Activated T-helper 2 cell treated with anti-CD3 and anti-CD28 coated beads, Interferon-gamma antibody, Interleukin-2, Interleukin-4, amounts not matched to agents 10 μg/mL and 5 μg/mL and 100 μg/mL, durations not matched to agents 14 hours and 24 hours and 36 hours (primary cell): ENCODE data around the gene UBN2. TPM values are rescaled to one million over a fixed set of nuclear protein-coding genes. Genes with fewer than 3 reads are reported as not detected.
"Not testable (repeated sequence)": the region's sequence is repeated elsewhere in the genome, so short reads cannot be mapped to it uniquely, and the experiment has no call there.

Experiments
- DNase-seq: peaks from one replicate; pipeline ENCODE4 v3.0.0; 2021; ENCODE audit warnings: low spot score
- H3K27ac Mint-ChIP-seq: one replicate; pipeline ENCODE4 v1.8.0; 2021; ENCODE audit warnings: mixed read lengths
- H3K27me3 Mint-ChIP-seq: one replicate; pipeline ENCODE4 v1.8.0; 2021; ENCODE audit warnings: low read depth, mixed read lengths
- H3K36me3 Mint-ChIP-seq: one replicate; pipeline ENCODE4 v1.8.0; 2021; ENCODE audit warnings: low read depth, mixed read lengths
- H3K4me1 Mint-ChIP-seq: one replicate; pipeline ENCODE4 v1.8.0; 2021; ENCODE audit warnings: low read depth, mixed read lengths
- H3K4me3 Mint-ChIP-seq: one replicate; pipeline ENCODE4 v1.8.0; 2021; ENCODE audit warnings: low read depth, mild to moderate bottlenecking, moderate library complexity, mixed read lengths
- H3K9me3 Mint-ChIP-seq: one replicate; pipeline ENCODE4 v1.8.0; 2021; ENCODE audit warnings: mixed read lengths
- intact Hi-C: fragments of 100-400 bp; cut with micrococcal nuclease; formaldehyde crosslinking; loops from one replicate; pipeline ENCODE4 v1.15.1; 2023
- total RNA-seq: library from RNA; stranded (reverse); gene quantifications from 2 replicates; pipeline ENCODE4 v1.2.3, GENCODE V29; 2022

UBN2 gene
- total RNA-seq, 1 donor from 2014 or later: 13.6 TPM

- intact Hi-C loops: no loop called here
- Mint-ChIP-seq H3K4me1 (no peaks in the 10 kb centered on the region), H3K36me3 (peaks cover 33% of the 10 kb centered on the region), H3K27ac (no peak overlapping the region), H3K4me3 (no peak overlapping the region), H3K27me3 (no peaks in the 10 kb centered on the region), H3K9me3 (no peaks in the 10 kb centered on the region)
- no peak for DNase-seq
Measured at GRCh38 chr7:139284252-139284896, 53.3 kb downstream of the UBN2 start.

DNA sequence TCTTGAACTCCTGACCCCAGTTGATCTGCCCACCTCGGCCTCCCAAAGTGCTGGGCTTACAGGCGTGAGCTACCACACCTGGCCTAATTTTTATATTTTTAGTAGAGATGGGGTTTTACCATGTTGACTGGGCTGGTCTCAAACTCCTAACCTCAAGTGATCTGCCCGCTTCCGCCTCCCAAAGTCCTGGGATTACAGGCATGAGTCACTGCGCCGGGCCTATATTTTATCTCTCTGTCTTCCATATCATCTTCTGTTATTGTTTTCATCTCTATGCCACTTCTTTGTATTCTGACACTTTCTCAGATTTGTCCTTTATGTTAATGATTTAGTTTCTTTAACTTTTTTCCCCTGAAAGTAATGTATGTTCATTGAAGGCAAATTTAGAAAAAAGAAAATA is 55.1 kb downstream of the UBN2 start:
- Mint-ChIP-seq H3K9me3 (no peaks in the 10 kb centered on the region), H3K4me1 (no peaks in the 10 kb centered on the region), H3K27me3 (no peaks in the 10 kb centered on the region), H3K36me3 (peaks cover 33% of the 10 kb centered on the region), H3K4me3 (no peak overlapping the region), H3K27ac (no peak overlapping the region)
- DNase-seq: no peak
- intact Hi-C loops: no loop called here

GRCh38 chr7:139292821-139293220 is 61.8 kb downstream of the UBN2 start:
- Mint-ChIP-seq H3K27me3 (no peaks in the 10 kb centered on the region), H3K36me3 (peaks cover 10% of the 10 kb centered on the region), H3K27ac (no peak overlapping the region), H3K9me3 (no peaks in the 10 kb centered on the region), H3K4me1 (no peaks in the 10 kb centered on the region), H3K4me3 (no peak overlapping the region)
- no peak for DNase-seq
- intact Hi-C loops: no loop called here

DNA sequence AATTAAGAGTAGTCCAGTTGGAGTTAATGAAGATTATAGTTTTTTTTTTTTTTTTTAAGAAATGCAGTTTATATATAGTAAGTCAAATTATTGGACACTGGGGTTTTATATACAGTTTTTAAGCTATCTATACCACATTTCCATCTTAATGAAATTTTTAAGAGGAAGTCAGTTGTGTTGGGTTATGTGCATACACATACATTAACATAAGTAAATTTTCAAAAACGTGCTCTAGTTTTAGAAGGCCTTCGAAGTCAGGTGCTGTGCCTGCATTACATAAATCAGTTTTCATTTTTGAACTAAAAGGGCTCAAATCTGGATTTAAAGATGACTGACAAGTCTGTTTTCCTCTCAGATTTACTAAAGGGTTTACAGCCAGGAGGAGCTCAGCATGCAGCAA is 62.5 kb downstream of the UBN2 start:
- no peak for DNase-seq
- no peak overlapping the region for H3K4me3 Mint-ChIP-seq
- H3K9me3 Mint-ChIP-seq: no peaks in the 10 kb centered on the region
- peaks cover 3% of the 10 kb centered on the region for H3K36me3 Mint-ChIP-seq
- no peaks in the 10 kb centered on the region for H3K27me3 Mint-ChIP-seq
- no peak overlapping the region for H3K27ac Mint-ChIP-seq
- H3K4me1 Mint-ChIP-seq: no peaks in the 10 kb centered on the region
- intact Hi-C loops: no loop called here

- H3K27me3 Mint-ChIP-seq: no peaks in the 10 kb centered on the region
- no peak overlapping the region for H3K27ac Mint-ChIP-seq
- DNase-seq: no peak
- no peak overlapping the region for H3K4me3 Mint-ChIP-seq
- no peaks in the 10 kb centered on the region for H3K9me3 Mint-ChIP-seq
- H3K36me3 Mint-ChIP-seq: peaks cover 3% of the 10 kb centered on the region
- intact Hi-C loops: no loop called here
- no peaks in the 10 kb centered on the region for H3K4me1 Mint-ChIP-seq
Measured at GRCh38 chr7:139294241-139294640, 63.2 kb downstream of the UBN2 start.

GRCh38 chr7:139294951-139295575 is 64.0 kb downstream of the UBN2 start:
- no peak for DNase-seq
- no peak overlapping the region for H3K4me3 Mint-ChIP-seq
- H3K27ac Mint-ChIP-seq: no peak overlapping the region
- peaks cover 3% of the 10 kb centered on the region for H3K36me3 Mint-ChIP-seq
- H3K27me3 Mint-ChIP-seq: no peaks in the 10 kb centered on the region
- no peaks in the 10 kb centered on the region for H3K4me1 Mint-ChIP-seq
- intact Hi-C loops: no loop called here
- H3K9me3 Mint-ChIP-seq: no peaks in the 10 kb centered on the region

GRCh38 chr7:139297795-139298194 is 66.8 kb downstream of the UBN2 start:
- no peaks in the 10 kb centered on the region for H3K9me3 Mint-ChIP-seq
- no peak overlapping the region for H3K27ac Mint-ChIP-seq

DNA sequence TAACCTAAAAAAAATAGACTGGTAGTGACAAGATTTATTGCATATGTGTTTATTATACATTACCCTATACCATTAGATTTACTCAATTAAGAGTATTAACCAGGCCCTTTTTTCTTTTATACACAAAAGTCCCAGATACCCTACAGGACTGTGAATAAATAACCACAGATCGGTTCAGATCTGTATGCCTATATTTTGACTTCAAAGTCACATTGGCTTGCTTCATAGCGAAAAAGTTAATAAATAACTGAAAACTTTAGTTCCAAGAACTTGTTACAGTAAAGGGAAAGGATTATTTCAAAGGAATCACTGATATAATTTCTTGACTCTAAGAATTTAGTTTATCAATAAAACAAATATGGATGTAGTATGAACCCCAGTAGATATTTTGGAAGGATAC is 68.3 kb downstream of the UBN2 start:
- intact Hi-C loops: no loop called here
- Mint-ChIP-seq H3K36me3 (peaks cover under 1% of the 10 kb centered on the region), H3K9me3 (no peaks in the 10 kb centered on the region), H3K4me1 (no peaks in the 10 kb centered on the region), H3K27me3 (no peaks in the 10 kb centered on the region), H3K27ac (no peak overlapping the region), H3K4me3 (no peak overlapping the region)
- no peak for DNase-seq

More at GRCh38 chr7:139297795-139298194, 66.8 kb downstream of the UBN2 start:
- intact Hi-C loops: no loop called here
- no peak for DNase-seq
- H3K27me3 Mint-ChIP-seq: no peaks in the 10 kb centered on the region
- no peak overlapping the region for H3K4me3 Mint-ChIP-seq
- no peaks in the 10 kb centered on the region for H3K4me1 Mint-ChIP-seq
- H3K36me3 Mint-ChIP-seq: peaks cover 3% of the 10 kb centered on the region

GRCh38 chr7:139300390-139300789 is 69.4 kb downstream of the UBN2 start:
- no peak for DNase-seq
- H3K27ac Mint-ChIP-seq: no peak overlapping the region
- intact Hi-C loops: no loop called here
- no peaks in the 10 kb centered on the region for H3K36me3 Mint-ChIP-seq
- no peaks in the 10 kb centered on the region for H3K4me1 Mint-ChIP-seq
- H3K9me3 Mint-ChIP-seq: no peaks in the 10 kb centered on the region
- no peak overlapping the region for H3K4me3 Mint-ChIP-seq
- no peaks in the 10 kb centered on the region for H3K27me3 Mint-ChIP-seq

DNA sequence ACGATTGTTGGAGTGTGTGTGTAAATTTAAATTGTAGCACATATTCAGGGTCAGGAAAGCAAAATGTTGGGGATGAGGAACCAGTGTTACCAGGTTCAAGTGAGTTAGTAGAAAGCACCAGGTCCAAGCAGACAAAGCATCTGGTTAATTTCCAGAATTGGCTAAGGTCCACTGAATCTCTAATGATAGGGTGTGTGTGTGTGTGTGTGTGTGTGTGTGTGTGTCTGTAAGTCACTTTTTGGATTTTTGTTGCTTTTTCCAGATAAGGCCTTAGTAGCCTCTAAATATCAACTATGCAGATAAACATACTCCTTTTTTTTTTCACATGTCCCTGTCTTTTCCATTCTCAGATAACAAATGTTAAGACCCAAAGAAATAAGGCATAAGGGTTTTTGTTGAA is 73.5 kb downstream of the UBN2 start:
- H3K36me3 Mint-ChIP-seq: peaks cover 4% of the 10 kb centered on the region
- DNase-seq: no peak
- no peaks in the 10 kb centered on the region for H3K27me3 Mint-ChIP-seq
- no peak overlapping the region for H3K27ac Mint-ChIP-seq
- H3K4me3 Mint-ChIP-seq: no peak overlapping the region
- H3K9me3 Mint-ChIP-seq: no peaks in the 10 kb centered on the region
- no peaks in the 10 kb centered on the region for H3K4me1 Mint-ChIP-seq
- intact Hi-C loops: no loop called here

DNA sequence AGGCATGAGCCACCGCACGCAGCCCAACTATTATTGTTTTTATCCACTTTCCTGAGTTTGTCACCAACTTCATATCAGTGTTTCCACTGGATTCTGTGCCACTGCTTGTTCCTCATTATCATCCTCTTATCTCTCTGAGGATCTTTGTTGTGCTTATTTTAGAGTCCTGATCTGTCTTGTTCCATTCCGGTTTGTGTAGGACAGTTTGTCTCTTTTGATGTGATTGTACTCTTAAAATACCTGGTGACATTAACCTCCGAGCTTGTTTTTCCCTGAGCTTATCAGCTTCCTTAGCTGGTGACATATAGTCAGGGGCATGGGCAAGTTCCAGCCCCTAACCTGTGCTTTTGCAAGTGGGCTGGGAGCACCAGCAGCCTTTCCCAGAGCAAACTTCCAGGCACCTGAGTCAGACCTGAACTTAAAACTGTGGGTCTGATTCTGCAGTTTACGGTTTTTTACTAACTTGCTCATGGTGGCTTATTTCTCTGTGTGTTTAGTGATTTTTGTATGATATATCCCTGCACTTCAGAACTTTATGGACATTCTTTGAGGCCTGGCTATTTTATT is 87.0 kb downstream of the UBN2 start:
- H3K27ac Mint-ChIP-seq: no peak overlapping the region
- intact Hi-C loops: no loop called here
- no peaks in the 10 kb centered on the region for H3K9me3 Mint-ChIP-seq
- H3K36me3 Mint-ChIP-seq: no peaks in the 10 kb centered on the region
- H3K4me3 Mint-ChIP-seq: no peak overlapping the region
- H3K27me3 Mint-ChIP-seq: peaks cover 1% of the 10 kb centered on the region
- no peaks in the 10 kb centered on the region for H3K4me1 Mint-ChIP-seq
- DNase-seq: no peak

DNA sequence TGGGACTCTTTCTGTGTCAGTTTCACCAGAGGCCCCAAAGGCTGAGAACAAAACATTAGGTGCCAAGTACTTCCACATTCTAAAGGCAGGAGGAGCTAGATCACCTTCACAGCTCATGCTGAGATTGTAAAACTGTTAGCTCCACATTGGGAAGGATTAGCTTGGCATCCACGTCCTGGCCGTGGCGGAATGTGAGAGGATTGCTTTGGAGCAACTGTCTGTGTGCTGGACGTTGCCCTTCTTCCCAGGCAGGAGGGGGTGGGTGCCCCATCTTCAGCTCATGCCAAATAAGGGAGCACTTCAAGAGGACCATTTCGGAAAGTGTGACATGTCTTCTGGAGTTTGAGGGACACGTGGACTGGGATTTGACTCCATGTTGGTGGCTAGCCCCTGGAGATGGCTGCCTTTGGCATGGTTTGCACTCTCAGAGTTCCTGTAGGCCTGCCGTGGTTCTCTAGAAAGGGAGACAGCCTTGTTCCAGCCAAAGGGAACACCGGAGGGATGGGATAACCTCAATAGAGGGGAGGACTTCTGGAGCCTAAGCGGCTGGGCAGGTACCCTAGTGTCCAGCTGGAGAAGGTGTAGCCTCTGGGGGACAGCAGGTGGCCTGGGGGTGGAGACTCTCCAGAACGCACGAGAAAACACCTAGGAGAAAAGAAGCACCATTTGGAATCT is 90.2 kb downstream of the UBN2 start:
- no peaks in the 10 kb centered on the region for H3K4me1 Mint-ChIP-seq
- no peak overlapping the region for H3K27ac Mint-ChIP-seq
- H3K4me3 Mint-ChIP-seq: no peak overlapping the region
- peaks cover under 1% of the 10 kb centered on the region for H3K27me3 Mint-ChIP-seq
- no peaks in the 10 kb centered on the region for H3K9me3 Mint-ChIP-seq
- no peaks in the 10 kb centered on the region for H3K36me3 Mint-ChIP-seq
- no peak for DNase-seq
- intact Hi-C loops: no loop called here

DNA sequence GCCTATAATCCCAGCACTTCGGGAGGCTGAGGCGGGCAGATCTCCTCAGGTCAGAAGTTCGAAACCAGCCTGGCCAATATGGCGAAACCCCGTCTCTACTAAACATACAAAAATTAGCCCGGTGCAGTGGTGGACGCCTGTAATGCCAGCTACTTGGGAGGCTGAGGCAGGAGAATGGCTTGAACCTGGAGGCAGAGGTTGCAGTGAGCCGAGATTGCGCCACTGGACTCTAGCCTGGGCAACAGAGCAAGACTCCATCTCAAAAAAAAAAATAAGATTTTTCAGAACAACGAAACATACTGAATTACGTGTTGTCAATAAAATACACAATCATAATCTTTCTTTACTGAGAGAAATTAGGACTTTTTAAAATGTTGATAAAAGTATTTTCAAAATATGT is 93.7 kb downstream of the UBN2 start:
- intact Hi-C loops, H3K27ac Mint-ChIP-seq, H3K4me3 Mint-ChIP-seq: not testable (repeated sequence)

More for the DNA sequence above, 93.7 kb downstream of the UBN2 start:
- not testable (repeated sequence) for H3K4me1 Mint-ChIP-seq, H3K9me3 Mint-ChIP-seq, H3K36me3 Mint-ChIP-seq, DNase-seq, H3K27me3 Mint-ChIP-seq
